ENCODE results near the gene SREBF1. TPM values are rescaled to one million over a fixed set of nuclear protein-coding genes. Genes with fewer than 3 reads are reported as not detected.

The SREBF1 gene
- total and polyA plus RNA-seq, 2 of the 4 experiments (the other 2 are of a cell fraction) = 3.4 to 20.4 TPM

GRCh38 chr17:17836250-17836817, 452 bp downstream of the SREBF1 start:
- 0% methylated on average over 64 of the region's 69 CpGs; no CpG with 5 or more reads in 1 of the 2 experiments for WGBS, 2 experiments (ENCODE audit: extremely low coverage in 2 of 2, insufficient read length in 1 of 2)
- peak overlapping the region; percentile 94 for H3K27ac ChIP-seq (ENCODE audit: insufficient read depth, low read length)
- H3K4me2 ChIP-seq (ENCODE audit: low read depth, low read length) = peak overlapping the region; percentile 70
- H3K4me1 ChIP-seq (ENCODE audit: control insufficient read depth, insufficient read depth, low read length) = peaks cover 50% of the 10 kb centered on the region
- H3K79me1 ChIP-seq (ENCODE audit: low read depth in 1 of 2, low read length in 2 of 2) = peaks cover 20 to 68% of the 10 kb centered on the region in 2 experiments
- H4K5ac ChIP-seq (ENCODE audit: low read depth, low read length) = peak overlapping the region; percentile 65
- peak overlapping the region; percentile 92 for H3K9ac ChIP-seq (ENCODE audit: low read depth, low read length)
- peak; percentile 92 for DNase-seq
- CTCF ChIA-PET = interaction anchor here (0.5 to 0.6 kb wide), 3 partner anchors 84 to 156 kb away, joined by 3 read pairs; no protein-coding TSS in a partner anchor
- H2BK5ac ChIP-seq (ENCODE audit: low read depth, low read length, poor library complexity, severe bottlenecking) = peak overlapping the region; percentile 89
- no peaks in the 10 kb centered on the region for H3K9me3 ChIP-seq (ENCODE audit: control insufficient read depth, insufficient read depth, low read length)
- POLR2A ChIA-PET (ENCODE audit: unreplicated experiment) = interaction anchor here (0.9 kb wide), 1 partner anchor 10 kb away, joined by 3 read pairs; no protein-coding TSS in a partner anchor
- dilution Hi-C loops (cut with HindIII; ENCODE audit: low sequenced_read_pairs, unreplicated experiment) = no loop called here
- H3K9me1 ChIP-seq (ENCODE audit: insufficient read depth, low read length) = peaks cover 33% of the 10 kb centered on the region
- H3K4ac ChIP-seq (ENCODE audit: low read depth, low read length) = peak overlapping the region; percentile 93
- H3K56ac ChIP-seq (ENCODE audit: extremely low read depth, insufficient read depth, low read length) = peak overlapping the region; percentile 51; the same call in 1 of the 2 replicates
- no peak; the same call in 1 of the 2 replicates for TF ChIP-seq MXI1 (IDR thresholded peaks at IDR 0.05; ENCODE audit: borderline replicate concordance, low read depth, low read length)
- no peak for TF ChIP-seq CTCF (conservative IDR thresholded peaks at IDR 0.05; ENCODE audit: low read depth, low read length)
- TF ChIP-seq BHLHE40 (IDR thresholded peaks at IDR 0.05; ENCODE audit: low read depth, low read length) = peak; percentile 69
- TF ChIP-seq POLR2A (IDR thresholded peaks at IDR 0.05; ENCODE audit: low read depth, low read length) = peak; percentile 97
- TF ChIP-seq, protein P1, sequence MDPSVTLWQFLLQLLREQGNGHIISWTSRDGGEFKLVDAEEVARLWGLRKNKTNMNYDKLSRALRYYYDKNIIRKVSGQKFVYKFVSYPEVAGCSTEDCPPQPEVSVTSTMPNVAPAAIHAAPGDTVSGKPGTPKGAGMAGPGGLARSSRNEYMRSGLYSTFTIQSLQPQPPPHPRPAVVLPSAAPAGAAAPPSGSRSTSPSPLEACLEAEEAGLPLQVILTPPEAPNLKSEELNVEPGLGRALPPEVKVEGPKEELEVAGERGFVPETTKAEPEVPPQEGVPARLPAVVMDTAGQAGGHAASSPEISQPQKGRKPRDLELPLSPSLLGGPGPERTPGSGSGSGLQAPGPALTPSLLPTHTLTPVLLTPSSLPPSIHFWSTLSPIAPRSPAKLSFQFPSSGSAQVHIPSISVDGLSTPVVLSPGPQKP (IDR thresholded peaks at IDR 0.05; ENCODE audit: borderline replicate concordance, low read depth, low read length) = no peak
- TF ChIP-seq CEBPB (IDR thresholded peaks at IDR 0.05; ENCODE audit: low read depth, low read length) = peak; percentile 83
- TF ChIP-seq CHD1 (IDR thresholded peaks at IDR 0.05; ENCODE audit: low read depth, low read length) = peak; percentile 15; the same call in 1 of the 2 replicates
- TF ChIP-seq, protein P2, sequence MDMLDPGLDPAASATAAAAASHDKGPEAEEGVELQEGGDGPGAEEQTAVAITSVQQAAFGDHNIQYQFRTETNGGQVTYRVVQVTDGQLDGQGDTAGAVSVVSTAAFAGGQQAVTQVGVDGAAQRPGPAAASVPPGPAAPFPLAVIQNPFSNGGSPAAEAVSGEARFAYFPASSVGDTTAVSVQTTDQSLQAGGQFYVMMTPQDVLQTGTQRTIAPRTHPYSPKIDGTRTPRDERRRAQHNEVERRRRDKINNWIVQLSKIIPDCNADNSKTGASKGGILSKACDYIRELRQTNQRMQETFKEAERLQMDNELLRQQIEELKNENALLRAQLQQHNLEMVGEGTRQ (IDR thresholded peaks at IDR 0.05; ENCODE audit: low read depth, low read length) = peak; percentile 29; the same call in 1 of the 2 replicates
- peak overlapping the region; percentile 76; the same call in 1 of the 2 replicates for H2AK5ac ChIP-seq (ENCODE audit: low read depth, low read length)
- peak overlapping the region; percentile 81 for H4K91ac ChIP-seq (ENCODE audit: insufficient read depth, low read depth, low read length)
- peak overlapping the region; percentile 89 for H3K4me3 ChIP-seq (ENCODE audit: insufficient read depth, low read depth, low read length)
- no peak overlapping the region for H2BK15ac ChIP-seq (ENCODE audit: low read depth, low read length)
- H3K36me3 ChIP-seq (ENCODE audit: control insufficient read depth, insufficient read depth, low read length) = peaks cover 9% of the 10 kb centered on the region; the same call in 1 of the 2 replicates
- in situ Hi-C loops (cut with MboI; ENCODE audit: low sequenced_read_pairs) = no loop called here
- peak overlapping the region; percentile 52 to 89; a peak in 3 of 4 replicates for H4K8ac ChIP-seq (ENCODE audit: low read depth in 2 of 2, low read length in 2 of 2)
- H4K20me1 ChIP-seq (ENCODE audit: insufficient read depth, low read length) = peaks cover 35% of the 10 kb centered on the region
- intact Hi-C loops (cut with micrococcal nuclease) = no loop called here
- peak overlapping the region; percentile 94 for H3K23ac ChIP-seq (ENCODE audit: low read depth, low read length)
- BruUV-seq (replicated peaks) = no TSS peak
- peak overlapping the region; percentile 86 for H3K14ac ChIP-seq (replicated peaks; ENCODE audit: low read depth, low read length)
- ATAC-seq (ENCODE audit: low read depth) = peak; percentile 67
- peak overlapping the region; percentile 69; the same call in 1 of the 2 replicates for H3K18ac ChIP-seq (ENCODE audit: low read depth, low read length)
- peak overlapping the region; percentile 38; the same call in 1 of the 2 replicates for H2BK120ac ChIP-seq (ENCODE audit: low read depth, low read length)
- H2AFZ ChIP-seq (replicated peaks; ENCODE audit: low read length, poor library complexity) = peak overlapping the region; percentile 87
- no peaks in the 10 kb centered on the region for H3K27me3 ChIP-seq (ENCODE audit: control insufficient read depth, insufficient read depth, low read length)
- no peak overlapping the region for H2BK20ac ChIP-seq (ENCODE audit: low read depth, low read length)
- H2AK9ac ChIP-seq (replicated peaks; ENCODE audit: low read depth, low read length, poor library complexity) = peak overlapping the region; percentile 98

Measured in IMR-90 (cell line).